Activated T-cell treated with anti-CD3 and anti-CD28 coated beads for 4 hours (primary cell): ENCODE results near the gene CALN1.
"Not testable (repeated sequence)": the region's sequence is repeated elsewhere in the genome, so short reads cannot be mapped to it uniquely, and the experiment has no call there.

Experiments used
- DNase-seq: peaks from one replicate; pipeline ENCODE4 v3.0.0-alpha.2; 2020

Gene CALN1

GRCh38 chr7:72080341-72080766 is 331.8 kb downstream of the CALN1 start:
- no peak for DNase-seq

- DNase-seq, result no peak
Observed at GRCh38 chr7:72078856-72079255, 333.3 kb downstream of the CALN1 start.

GRCh38 chr7:72078301-72078700 is 333.8 kb downstream of the CALN1 start:
- no peak for DNase-seq

- DNase-seq, result no peak
Observed at GRCh38 chr7:72077786-72078185, 334.4 kb downstream of the CALN1 start.

- no peak for DNase-seq
Observed at GRCh38 chr7:72072901-72073300, 339.2 kb downstream of the CALN1 start.

- DNase-seq, result no peak
Observed at GRCh38 chr7:72069263-72069662, 342.9 kb downstream of the CALN1 start.

GRCh38 chr7:72065764-72066163 is 346.4 kb downstream of the CALN1 start:
- not testable (repeated sequence) for DNase-seq

- no peak for DNase-seq
Observed at GRCh38 chr7:72064916-72065315, 347.2 kb downstream of the CALN1 start.

GRCh38 chr7:72063330-72063729 is 348.8 kb downstream of the CALN1 start:
- no peak for DNase-seq

- DNase-seq, result no peak
Observed at GRCh38 chr7:72062666-72063065, 349.5 kb downstream of the CALN1 start.

- no peak for DNase-seq
Observed at GRCh38 chr7:72059925-72060324, 352.2 kb downstream of the CALN1 start.

- no peak for DNase-seq
Observed at GRCh38 chr7:72058579-72058978, 353.6 kb downstream of the CALN1 start.

- DNase-seq, result no peak
Observed at GRCh38 chr7:72057796-72058195, 354.3 kb downstream of the CALN1 start.

- no peak for DNase-seq
Observed at GRCh38 chr7:72057231-72057630, 354.9 kb downstream of the CALN1 start.

GRCh38 chr7:72055426-72055825 is 356.7 kb downstream of the CALN1 start:
- DNase-seq, result no peak

GRCh38 chr7:72053292-72053691 is 358.8 kb downstream of the CALN1 start:
- no peak for DNase-seq

- no peak for DNase-seq
Observed at GRCh38 chr7:72048420-72048819, 363.7 kb downstream of the CALN1 start.

- no peak for DNase-seq
Observed at GRCh38 chr7:72042855-72043254, 369.3 kb downstream of the CALN1 start.

GRCh38 chr7:72040641-72041040 is 371.5 kb downstream of the CALN1 start:
- no peak for DNase-seq

GRCh38 chr7:72039460-72039859 is 372.7 kb downstream of the CALN1 start:
- no peak for DNase-seq

- DNase-seq, result no peak
Observed at GRCh38 chr7:72038022-72038732, 374.0 kb downstream of the CALN1 start.

GRCh38 chr7:72037516-72037915 is 374.6 kb downstream of the CALN1 start:
- DNase-seq, result no peak

- DNase-seq, result no peak
Observed at GRCh38 chr7:72035266-72035665, 376.9 kb downstream of the CALN1 start.

- no peak for DNase-seq
Observed at GRCh38 chr7:72032934-72033333, 379.2 kb downstream of the CALN1 start.

GRCh38 chr7:72030994-72031667 is 381.0 kb downstream of the CALN1 start:
- DNase-seq, result no peak
